Breast epithelium (tissue), 4 donors: ENCODE measurements around the gene KCNJ1. TPM values are rescaled to one million over a fixed set of nuclear protein-coding genes. Genes with fewer than 3 reads are reported as not detected.

ENCODE experiments used
- DNase-seq, 2 donors: peaks; one replicate each; pipeline ENCODE4 v3.0.0-alpha.2; 2019; ENCODE audit warnings: low spot score in 2 of 2
- H3K27ac ChIP-seq, 2 donors: fragments of 200-600 bp; sonication (generic) in 1 of 2; one replicate each; pipeline ENCODE4 v1.5.1; 2016 to 2019; ENCODE audit warnings: mild to moderate bottlenecking in 1 of 2
- H3K27me3 ChIP-seq, 2 donors: fragments of 200-600 bp; sonication (generic) in 1 of 2; one replicate each; pipeline versions ENCODE4 v1.5.1 to v1.6.0; 2017 to 2019; ENCODE audit warnings: control low read depth in 1 of 2, mild to moderate bottlenecking in 1 of 2
- H3K36me3 ChIP-seq: fragments of 200-600 bp; one replicate; pipeline ENCODE4 v1.5.1; 2019
- H3K4me1 ChIP-seq, 2 donors: fragments of 200-600 bp; sonication (generic); one replicate each; pipeline ENCODE4 v1.5.1; 2016 to 2019; ENCODE audit warnings: control low read depth in 1 of 2
- H3K4me3 ChIP-seq, 3 donors: fragments of 200-600 bp; sonication (generic); 1 replicate in 2 of 3; 2 replicates in 1 of 3; pipeline ENCODE4 v1.5.1; 2016 to 2019; ENCODE audit warnings: mild to moderate bottlenecking in 3 of 3, moderate library complexity in 2 of 3
- H3K9me3 ChIP-seq, 2 donors: fragments of 200-600 bp; sonication (generic) in 1 of 2; one replicate each; pipeline ENCODE4 v1.5.1; 2016 to 2019; ENCODE audit warnings: control low read depth in 1 of 2
- POLR2A ChIP-seq: fragments of 450-650 bp; IDR thresholded peaks from one replicate; pipeline ENCODE4 v1.6.1; 2016; ENCODE audit warnings: antibody characterized with exemption, mild to moderate bottlenecking, moderate library complexity
- POLR2AphosphoS5 ChIP-seq, 3 donors: sonication (generic); formaldehyde crosslinking; IDR thresholded peaks; one replicate each; pipeline ENCODE4 v1.6.1; 2017; ENCODE audit warnings: antibody characterized with exemption in 3 of 3
- intact Hi-C: fragments of 100-400 bp; cut with DNase I; formaldehyde crosslinking; loops from one replicate; pipeline ENCODE4 v1.15.1; 2023; ENCODE audit warnings: low total_unique reads
- total RNA-seq, 3 donors: library from RNA; depleted of rRNA; stranded (reverse); fragments of >200 nt; gene quantifications; one replicate each; pipeline ENCODE4 v1.1.0, GENCODE V29; 2016
- TF ChIP-seq, protein P1 (sequence below), 3 donors: fragments of 450-650 bp; IDR thresholded peaks; one replicate each; pipeline ENCODE4 v1.5.1; 2016 to 2017; ENCODE audit warnings: antibody characterized with exemption in 3 of 3, mild to moderate bottlenecking in 3 of 3, moderate library complexity in 3 of 3

The KCNJ1 gene
- total RNA-seq, 3 donors from 2014 or later, result 0.16 TPM; not detected in 2

DNA sequence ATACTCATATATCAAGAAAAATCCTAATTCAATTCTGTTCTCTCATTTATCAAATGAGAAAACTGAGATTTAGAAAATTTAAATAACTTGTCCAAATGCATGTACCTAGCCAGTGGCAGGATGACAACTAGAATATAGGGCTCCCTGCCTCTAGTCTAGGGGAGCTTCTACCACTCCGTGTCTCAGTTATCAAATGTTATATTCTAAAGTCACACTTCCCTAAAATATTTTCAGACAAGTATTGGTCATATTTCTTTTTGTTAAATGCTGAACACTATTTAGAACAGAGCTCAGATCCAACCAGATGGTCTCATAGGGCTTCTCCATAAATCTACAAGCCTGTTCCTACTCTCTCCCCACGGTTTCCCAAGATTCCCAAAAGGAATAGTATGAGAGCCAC lies 26.3 kb downstream of the KCNJ1 start:
- Histone ChIP-seq H3K27ac (no peak overlapping the region), H3K4me1 (no peaks in the 10 kb centered on the region), H3K4me3 (no peak overlapping the region), H3K36me3 (no peaks in the 10 kb centered on the region), H3K9me3 (no peaks in the 10 kb centered on the region), H3K27me3 (no peaks in the 10 kb centered on the region)
- no peak for DNase-seq
- intact Hi-C loops, result no loop called here
- TF ChIP-seq POLR2A (no peak), POLR2AphosphoS5 (IDR thresholded peaks at IDR 0.05) (no peak)
- TF ChIP-seq, protein P1, sequence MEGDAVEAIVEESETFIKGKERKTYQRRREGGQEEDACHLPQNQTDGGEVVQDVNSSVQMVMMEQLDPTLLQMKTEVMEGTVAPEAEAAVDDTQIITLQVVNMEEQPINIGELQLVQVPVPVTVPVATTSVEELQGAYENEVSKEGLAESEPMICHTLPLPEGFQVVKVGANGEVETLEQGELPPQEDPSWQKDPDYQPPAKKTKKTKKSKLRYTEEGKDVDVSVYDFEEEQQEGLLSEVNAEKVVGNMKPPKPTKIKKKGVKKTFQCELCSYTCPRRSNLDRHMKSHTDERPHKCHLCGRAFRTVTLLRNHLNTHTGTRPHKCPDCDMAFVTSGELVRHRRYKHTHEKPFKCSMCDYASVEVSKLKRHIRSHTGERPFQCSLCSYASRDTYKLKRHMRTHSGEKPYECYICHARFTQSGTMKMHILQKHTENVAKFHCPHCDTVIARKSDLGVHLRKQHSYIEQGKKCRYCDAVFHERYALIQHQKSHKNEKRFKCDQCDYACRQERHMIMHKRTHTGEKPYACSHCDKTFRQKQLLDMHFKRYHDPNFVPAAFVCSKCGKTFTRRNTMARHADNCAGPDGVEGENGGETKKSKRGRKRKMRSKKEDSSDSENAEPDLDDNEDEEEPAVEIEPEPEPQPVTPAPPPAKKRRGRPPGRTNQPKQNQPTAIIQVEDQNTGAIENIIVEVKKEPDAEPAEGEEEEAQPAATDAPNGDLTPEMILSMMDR (IDR thresholded peaks at IDR 0.05), result no peak

DNA sequence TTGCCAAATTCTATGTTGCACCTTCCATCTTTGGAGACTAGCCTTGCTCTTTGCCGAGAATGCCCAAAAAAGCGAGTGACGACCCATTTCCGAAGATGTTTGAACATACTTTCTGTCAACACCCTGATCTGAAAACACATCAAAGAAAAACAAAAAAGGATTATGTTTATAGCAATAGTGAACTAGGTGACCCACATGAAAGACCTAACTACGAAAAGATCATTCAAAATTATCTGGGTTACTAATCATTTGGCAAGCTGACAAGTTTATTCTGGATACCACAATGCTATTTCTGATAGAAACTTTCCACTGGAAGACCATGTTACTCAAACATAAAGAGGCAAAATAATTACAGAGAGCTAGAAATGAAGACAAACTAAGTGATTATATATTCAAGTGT lies 27.0 kb downstream of the KCNJ1 start:
- Histone ChIP-seq H3K27ac (no peak overlapping the region), H3K4me1 (no peaks in the 10 kb centered on the region), H3K27me3 (no peaks in the 10 kb centered on the region), H3K9me3 (no peaks in the 10 kb centered on the region), H3K36me3 (no peaks in the 10 kb centered on the region), H3K4me3 (no peak overlapping the region)
- intact Hi-C loops, result no loop called here
- no peak for DNase-seq
- TF ChIP-seq POLR2A (no peak), POLR2AphosphoS5 (IDR thresholded peaks at IDR 0.05) (no peak)

DNA sequence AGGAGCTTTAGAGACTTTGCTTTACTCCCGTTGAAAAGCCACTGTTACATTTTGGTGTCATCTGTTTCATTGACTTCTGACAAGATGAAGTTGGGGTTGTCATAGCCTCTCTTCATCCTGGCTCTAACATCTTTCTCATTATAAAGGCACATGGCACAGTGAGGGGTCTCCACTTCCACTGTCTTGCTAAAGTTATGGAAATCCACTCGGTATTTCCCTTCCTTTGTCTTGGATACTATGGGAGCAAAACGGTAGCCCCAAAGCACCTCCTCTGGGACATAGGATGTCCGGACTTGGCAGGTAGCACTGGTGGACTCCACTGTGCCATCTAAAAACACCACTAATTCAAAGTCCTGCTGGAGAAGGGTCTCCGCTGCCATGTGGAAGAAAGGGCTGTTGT lies 28.0 kb downstream of the KCNJ1 start:
- no peak for TF ChIP-seq POLR2A
- no peak for TF ChIP-seq POLR2AphosphoS5 (IDR thresholded peaks at IDR 0.05)
- TF ChIP-seq, protein P1 (IDR thresholded peaks at IDR 0.05), result no peak
- DNase-seq, result no peak
- intact Hi-C loops, result no loop called here
- H3K36me3 ChIP-seq, result no peaks in the 10 kb centered on the region
- H3K4me1 ChIP-seq, result no peaks in the 10 kb centered on the region
- H3K9me3 ChIP-seq, result no peaks in the 10 kb centered on the region
- peaks cover 0 to 4% of the 10 kb centered on the region in 2 donors for H3K27me3 ChIP-seq
- H3K4me3 ChIP-seq, result no peak overlapping the region
- H3K27ac ChIP-seq, result no peak overlapping the region

DNA sequence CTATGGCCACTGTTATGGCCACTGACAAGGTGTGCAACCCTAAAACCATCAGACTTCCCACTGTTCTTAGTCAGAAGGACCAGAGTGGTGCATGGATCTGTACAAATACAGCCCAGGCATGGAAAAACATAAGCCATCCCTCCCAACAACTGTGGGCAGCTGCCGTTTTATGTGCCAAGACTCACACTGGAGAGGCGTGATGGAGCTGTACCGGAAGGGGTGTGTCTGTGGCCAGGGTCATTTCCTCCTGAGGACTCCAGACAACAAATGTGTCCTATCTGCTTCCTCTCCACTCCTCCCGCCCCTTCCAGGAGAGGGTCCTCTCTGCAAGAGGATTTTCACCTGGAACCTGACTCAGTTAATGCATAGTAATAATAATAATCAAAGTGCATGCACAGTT lies 29.5 kb downstream of the KCNJ1 start:
- intact Hi-C loops, result no loop called here
- DNase-seq, result no peak
- no peak overlapping the region for H3K4me3 ChIP-seq
- no peaks in the 10 kb centered on the region for H3K4me1 ChIP-seq
- no peaks in the 10 kb centered on the region for H3K9me3 ChIP-seq
- H3K27me3 ChIP-seq, result peaks cover 0 to 9% of the 10 kb centered on the region in 2 donors
- no peaks in the 10 kb centered on the region for H3K36me3 ChIP-seq
- no peak overlapping the region for H3K27ac ChIP-seq
- TF ChIP-seq, protein P1 (IDR thresholded peaks at IDR 0.05), result no peak
- TF ChIP-seq POLR2A (no peak), POLR2AphosphoS5 (IDR thresholded peaks at IDR 0.05) (no peak)

DNA sequence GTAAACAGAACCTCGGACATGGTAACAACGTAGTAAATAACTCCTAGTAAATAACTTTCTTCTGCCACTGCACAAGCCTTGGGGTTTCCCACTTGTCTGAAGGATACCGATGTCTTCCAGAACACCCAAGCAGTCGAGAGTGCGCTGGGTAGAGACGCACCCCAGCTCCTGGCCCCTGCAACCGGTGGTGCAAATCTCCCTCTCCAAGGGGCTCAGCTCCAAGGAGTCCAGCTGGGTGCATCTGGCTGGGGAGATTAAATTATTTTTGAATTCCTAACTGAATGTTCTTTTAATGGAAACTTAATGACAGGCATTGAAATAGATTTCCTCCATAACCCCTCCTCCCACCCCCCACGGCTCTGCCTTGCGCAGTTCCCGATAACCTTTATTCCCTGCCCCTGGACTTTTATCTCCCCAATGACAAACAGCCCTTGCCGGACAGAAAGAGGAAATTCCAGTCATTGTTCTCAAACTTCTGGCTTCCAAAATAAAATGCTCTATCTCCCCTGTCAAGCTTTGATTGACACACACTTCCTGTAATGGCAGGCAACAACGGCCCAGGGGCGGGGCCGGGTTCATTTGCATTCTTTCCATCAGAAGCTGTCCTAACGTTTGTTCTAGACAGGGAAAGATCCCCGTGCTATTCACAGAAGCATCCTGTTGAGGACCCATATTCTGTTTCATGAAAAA lies 31.2 kb downstream of the KCNJ1 start:
- no peak for DNase-seq
- Histone ChIP-seq H3K9me3 (no peaks in the 10 kb centered on the region), H3K36me3 (no peaks in the 10 kb centered on the region), H3K4me3 (no peak overlapping the region), H3K27me3 (peaks cover 0 to 9% of the 10 kb centered on the region in 2 donors), H3K27ac (peak overlapping the region in 1 of 2 donors; percentile 36), H3K4me1 (peaks cover 0 to 4% of the 10 kb centered on the region in 2 donors)
- TF ChIP-seq, protein P1 (IDR thresholded peaks at IDR 0.05), result no peak
- intact Hi-C loops, result no loop called here
